Stimulated activated naive CD4-positive, alpha-beta T cell treated with Interleukin-2 at 50 U/mL for 16 hours (primary cell): Measurements from ENCODE around the gene RIMS1.

Experiments
- DNase-seq: peaks from one replicate; lab custom pipeline; 2025; lab: John Stamatoyannopoulos, UW

RIMS1 gene

DNA sequence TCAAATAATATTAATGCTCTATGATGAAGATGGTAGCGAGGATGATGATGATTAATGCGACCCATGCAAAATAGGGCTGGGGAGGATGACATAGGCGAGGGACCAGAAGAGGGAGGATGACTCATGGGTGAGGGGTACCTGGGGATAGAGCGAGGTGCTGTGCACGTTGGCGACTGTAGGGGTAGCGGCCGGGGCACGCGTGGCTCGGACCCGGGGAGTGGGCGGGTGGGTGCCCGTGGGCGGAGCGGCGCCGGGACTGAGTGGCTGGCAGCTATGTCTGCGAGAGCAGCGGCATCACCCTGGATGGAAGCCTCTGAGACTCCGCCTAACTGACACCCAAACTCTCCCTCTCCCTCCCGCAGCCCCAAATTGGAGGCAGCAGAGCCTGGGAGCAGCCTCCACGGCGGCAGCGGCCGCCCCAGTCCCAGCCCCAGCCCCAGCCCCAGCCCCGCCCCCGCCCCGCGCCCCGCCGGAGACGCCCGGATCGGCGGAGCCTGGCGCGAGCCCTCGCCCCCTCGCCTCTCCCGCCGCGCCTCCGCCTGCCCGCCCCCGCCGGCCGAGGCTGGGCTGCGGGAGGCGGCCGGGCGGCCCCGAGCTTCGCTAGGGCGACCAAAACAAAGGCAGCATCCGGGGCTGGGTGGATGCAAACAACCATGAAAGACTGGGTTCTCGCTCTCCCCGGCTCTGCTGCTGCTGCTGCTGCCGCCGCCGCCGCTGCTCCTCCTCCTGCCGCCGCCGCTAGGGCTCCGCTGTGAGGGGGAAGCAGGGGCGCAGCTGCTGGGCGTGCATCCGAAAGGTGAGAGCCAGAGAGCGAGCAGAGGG lies at the start of gene RIMS1:
Gene RIMS1 (plus strand): TSS at position 367 of the 822 bp plus-strand sequence. CDS start 474 bp downstream, outside the sequence.
- no peak for DNase-seq

DNA sequence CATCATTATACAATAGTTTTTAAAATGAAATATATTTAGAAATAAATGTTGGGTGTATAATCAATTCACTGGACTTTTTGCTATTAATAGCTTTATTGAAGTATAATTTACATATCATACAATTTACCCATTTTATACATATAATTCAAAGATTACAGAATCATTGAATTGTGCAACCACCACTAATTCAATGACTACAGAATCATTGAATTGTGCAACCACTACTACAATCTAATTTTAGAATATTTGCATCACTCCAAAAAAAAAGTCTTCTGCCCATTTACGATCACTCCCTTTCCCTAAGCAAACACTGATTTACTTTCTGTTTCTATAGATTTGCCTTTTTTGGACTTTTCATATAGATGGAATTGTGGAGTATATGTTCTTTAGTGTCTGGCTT lies 35.1 kb upstream of the RIMS1 start:
- DNase-seq: no peak

GRCh38 chr6:71852948-71853347 lies 33.4 kb upstream of the RIMS1 start:
- no peak for DNase-seq

GRCh38 chr6:71855406-71855805 lies 30.9 kb upstream of the RIMS1 start:
- no peak for DNase-seq

GRCh38 chr6:71879016-71879415 lies 7.3 kb upstream of the RIMS1 start:
- DNase-seq: no peak

GRCh38 chr6:71887006-71887743 lies 825 bp downstream of the RIMS1 start:
- DNase-seq: no peak

GRCh38 chr6:71887744-71888230 lies 1.4 kb downstream of the RIMS1 start:
- no peak for DNase-seq

GRCh38 chr6:71888756-71889340 lies 2.5 kb downstream of the RIMS1 start:
- no peak for DNase-seq

GRCh38 chr6:71889366-71889765 lies 3.0 kb downstream of the RIMS1 start:
- DNase-seq: no peak

- DNase-seq: no peak
Observed at GRCh38 chr6:71892641-71893040, 6.3 kb downstream of the RIMS1 start.

- DNase-seq: no peak
Observed at GRCh38 chr6:71900642-71901041, 14.3 kb downstream of the RIMS1 start.

DNA sequence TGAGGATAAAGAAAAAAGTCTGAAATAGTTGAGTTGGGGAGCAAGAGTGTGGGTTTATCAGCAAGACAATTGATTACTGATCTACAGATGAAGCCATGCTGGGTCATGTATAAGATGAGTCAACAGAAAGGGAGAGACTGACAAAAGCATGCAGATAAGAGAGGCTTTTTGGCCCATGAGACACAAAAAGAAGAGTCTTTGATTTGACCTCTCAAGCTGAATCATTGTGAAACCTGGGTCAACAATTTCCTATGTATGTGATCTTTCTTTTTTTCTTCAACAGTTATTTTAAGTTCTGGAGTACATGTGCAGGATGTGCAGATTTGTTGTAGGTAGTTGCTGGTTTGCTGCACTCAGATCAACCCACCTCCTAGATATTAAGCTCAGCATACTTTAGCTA lies 15.9 kb downstream of the RIMS1 start:
- no peak for DNase-seq

- no peak for DNase-seq
Observed at GRCh38 chr6:71906813-71907212, 20.5 kb downstream of the RIMS1 start.

DNA sequence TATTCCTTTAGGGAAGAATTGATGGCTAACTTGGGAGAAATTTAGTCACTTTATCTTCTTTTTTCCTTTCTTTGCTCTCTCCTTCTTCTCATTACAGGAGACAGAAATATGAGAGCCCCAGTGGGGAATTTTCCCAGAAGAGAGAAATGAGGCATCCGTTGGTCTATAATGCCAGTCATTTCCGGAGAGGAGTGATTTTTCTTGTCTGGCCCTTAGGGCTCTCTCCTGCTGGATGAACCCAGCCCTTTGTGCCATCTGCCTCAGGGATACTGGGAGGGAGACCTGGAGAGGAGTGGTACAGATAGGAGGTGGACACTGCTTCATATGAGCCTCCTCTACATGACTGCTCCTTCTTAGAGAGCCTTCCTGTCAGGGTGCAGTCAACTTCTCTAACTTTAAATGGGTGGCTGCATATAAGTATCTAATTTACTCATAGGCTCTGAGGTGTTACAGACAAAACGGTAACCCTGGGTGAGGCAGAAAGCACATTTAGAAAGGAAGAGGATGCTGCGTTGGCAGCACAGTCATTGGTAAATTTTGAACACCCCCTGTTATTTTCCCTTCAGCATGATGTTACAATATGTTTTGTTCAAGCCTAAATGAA lies 21.9 kb downstream of the RIMS1 start:
- DNase-seq: no peak

DNA sequence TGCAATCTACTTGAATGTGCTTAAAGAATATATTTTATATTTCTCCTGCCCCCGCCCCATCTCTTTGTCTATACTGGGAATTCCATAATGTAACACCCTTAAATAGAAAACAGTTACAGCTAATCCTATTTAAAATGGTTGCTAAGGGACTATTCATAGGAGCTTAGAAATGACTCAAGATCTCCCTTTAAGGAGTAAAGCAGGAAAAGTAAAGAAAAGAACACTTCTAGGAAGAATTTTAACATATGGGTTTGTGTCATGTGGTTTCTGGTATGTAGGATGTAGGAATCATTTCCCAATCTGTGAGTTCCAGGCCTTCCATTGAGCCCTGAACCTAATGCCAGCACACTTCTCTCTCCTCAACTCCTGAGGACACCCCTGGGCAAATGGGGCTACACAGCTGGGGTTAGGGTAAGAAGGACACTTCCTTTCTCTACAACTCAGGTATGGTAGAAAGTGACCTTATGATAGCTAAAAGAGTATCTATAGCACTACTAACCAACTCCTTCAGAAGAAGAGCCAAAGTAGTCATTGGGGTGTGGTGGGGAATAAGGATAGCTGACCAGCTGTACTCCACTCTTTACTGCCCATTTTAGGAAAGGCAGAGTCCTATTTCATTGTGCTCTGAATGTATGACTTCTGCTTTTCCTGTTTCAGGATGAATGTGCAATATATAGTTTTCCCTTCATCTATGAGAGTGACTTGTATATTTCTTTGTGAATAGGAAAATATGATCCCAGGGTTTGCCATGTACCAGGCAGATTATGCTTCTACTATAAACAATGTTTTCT lies 27.3 kb downstream of the RIMS1 start:
- no peak for DNase-seq

DNA sequence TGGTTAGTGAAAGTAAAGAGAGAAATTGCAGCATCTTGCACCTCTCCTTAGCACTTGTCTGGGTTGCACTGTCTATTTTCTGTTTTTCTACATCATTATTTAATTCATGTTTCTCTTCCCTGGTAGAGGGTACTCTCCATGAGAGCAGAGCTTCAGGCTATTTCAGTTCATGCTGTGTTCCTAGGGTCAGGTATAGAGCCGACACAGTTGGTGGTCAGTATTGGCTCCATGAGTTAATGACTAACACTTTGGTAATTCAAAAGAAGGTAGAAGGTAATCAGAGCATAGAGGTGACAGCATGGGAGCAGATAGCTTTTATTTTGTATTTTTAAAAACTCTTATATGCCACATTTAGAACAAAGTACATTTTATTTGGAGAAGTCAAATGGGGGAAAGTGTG lies 42.7 kb downstream of the RIMS1 start:
- no peak for DNase-seq

DNA sequence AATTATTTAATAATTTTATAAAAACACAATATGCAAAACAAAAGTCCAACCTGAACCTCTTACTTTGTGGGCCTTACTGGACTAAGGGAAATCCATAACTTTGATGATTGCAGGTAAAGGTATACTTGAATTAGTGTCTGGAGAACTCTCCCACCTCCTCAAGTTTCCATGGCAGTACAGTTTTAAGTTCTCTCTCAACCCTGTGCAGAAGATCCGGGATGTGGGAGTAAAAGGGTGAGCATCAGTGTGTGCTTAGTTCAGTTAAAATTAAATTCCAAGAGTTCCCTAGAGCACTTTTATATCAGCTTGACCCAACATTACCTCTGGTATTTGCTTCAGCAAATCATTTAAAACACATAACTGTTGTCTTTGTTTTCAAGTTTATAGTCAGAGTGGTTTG lies 47.5 kb downstream of the RIMS1 start:
- no peak for DNase-seq

GRCh38 chr6:71965404-71965803 lies 79.1 kb downstream of the RIMS1 start:
- no peak for DNase-seq

- DNase-seq: no peak
Observed at GRCh38 chr6:71967436-71967835, 81.1 kb downstream of the RIMS1 start.

- no peak for DNase-seq
Observed at GRCh38 chr6:71977884-71978283, 91.5 kb downstream of the RIMS1 start.

DNA sequence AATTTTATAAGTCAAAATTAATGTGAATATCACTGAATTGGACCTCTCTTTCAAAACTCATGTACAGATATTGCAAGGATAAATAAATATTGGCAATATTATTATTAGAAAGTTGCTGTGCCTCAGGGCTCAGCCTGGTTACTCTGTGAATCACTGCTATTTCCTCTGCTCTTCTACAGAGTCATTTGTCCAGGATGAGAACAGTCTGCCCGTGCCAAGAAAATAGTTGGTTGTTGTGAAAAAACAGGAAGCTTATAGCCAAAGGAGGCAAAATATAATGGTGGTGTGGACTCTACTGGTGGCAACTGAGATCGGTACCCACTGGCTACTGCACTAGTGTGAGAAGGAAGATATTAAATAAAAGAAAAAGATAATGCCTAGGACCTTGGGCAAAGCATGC lies 93.6 kb downstream of the RIMS1 start:
- DNase-seq: no peak

DNA sequence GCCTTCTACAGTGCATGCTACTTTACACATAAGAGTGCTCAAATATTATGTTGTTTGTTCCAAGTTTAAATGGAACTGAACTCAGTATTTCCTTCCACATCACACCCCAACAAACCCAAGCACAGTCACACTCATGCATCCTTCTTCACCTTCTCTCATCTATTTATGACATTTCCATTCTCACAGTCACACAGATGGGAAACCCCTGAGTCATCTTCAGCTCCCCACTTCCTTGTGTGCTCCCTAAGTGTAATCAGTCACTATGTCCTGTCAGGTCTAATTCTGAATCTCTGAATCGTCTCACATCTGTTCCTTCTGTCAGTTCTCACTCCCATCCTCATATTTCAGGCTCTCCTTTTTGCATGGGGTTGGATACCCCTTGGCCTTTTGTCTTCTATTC lies 96.0 kb downstream of the RIMS1 start:
- no peak for DNase-seq
